ENCODE measurements around the gene PLSCR1. TPM values are rescaled to one million over a fixed set of nuclear protein-coding genes. Genes with fewer than 3 reads are reported as not detected.

PLSCR1 gene
- total RNA-seq, 1 experiment from 2014 or later = 52.7 TPM

DNA sequence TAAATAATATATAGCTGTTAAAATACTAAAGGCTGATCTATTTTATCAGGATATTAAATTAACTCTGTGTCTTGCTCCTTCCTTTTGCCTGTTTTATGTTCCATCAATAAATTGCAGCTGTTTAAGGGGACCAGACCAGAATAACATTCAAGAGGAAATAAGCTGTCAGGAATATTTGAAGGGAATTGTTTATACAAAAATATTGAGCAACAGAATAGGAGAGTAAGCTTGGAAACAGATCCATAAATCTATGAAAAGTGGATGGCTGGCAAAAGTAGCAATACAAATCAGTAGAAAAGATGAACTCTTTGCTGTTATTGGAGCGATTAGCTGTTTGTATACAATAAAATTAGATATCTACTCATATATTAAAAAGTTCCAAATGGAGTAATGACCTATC is 38.9 kb downstream of the PLSCR1 start:
- H3K27ac ChIP-seq (ENCODE audit: low read length) = peak overlapping the region; percentile 15; the same call in 1 of the 2 replicates
- H3K4me1 ChIP-seq (ENCODE audit: control insufficient read depth, insufficient read depth, low read length) = peaks cover 7% of the 10 kb centered on the region; the same call in 1 of the 2 replicates
- BruUV-seq (replicated peaks) = no TSS peak
- no peaks in the 10 kb centered on the region for H3K27me3 ChIP-seq (ENCODE audit: control insufficient read depth, insufficient read depth, low read length)
- in situ Hi-C loops (cut with HindIII; ENCODE audit: low pct_unique_long_range_greater_than_20kb, low sequenced_read_pairs) = no loop called here
- no peaks in the 10 kb centered on the region for H3K36me3 ChIP-seq (ENCODE audit: control insufficient read depth, insufficient read depth, low read length)
- TF ChIP-seq SIN3A (IDR thresholded peaks at IDR 0.05; ENCODE audit: borderline replicate concordance, insufficient read depth, low read depth, low read length) = no peak
- no peak for TF ChIP-seq POLR2AphosphoS5 (IDR thresholded peaks at IDR 0.05; ENCODE audit: low read depth, low read length)
- TF ChIP-seq, protein P1, sequence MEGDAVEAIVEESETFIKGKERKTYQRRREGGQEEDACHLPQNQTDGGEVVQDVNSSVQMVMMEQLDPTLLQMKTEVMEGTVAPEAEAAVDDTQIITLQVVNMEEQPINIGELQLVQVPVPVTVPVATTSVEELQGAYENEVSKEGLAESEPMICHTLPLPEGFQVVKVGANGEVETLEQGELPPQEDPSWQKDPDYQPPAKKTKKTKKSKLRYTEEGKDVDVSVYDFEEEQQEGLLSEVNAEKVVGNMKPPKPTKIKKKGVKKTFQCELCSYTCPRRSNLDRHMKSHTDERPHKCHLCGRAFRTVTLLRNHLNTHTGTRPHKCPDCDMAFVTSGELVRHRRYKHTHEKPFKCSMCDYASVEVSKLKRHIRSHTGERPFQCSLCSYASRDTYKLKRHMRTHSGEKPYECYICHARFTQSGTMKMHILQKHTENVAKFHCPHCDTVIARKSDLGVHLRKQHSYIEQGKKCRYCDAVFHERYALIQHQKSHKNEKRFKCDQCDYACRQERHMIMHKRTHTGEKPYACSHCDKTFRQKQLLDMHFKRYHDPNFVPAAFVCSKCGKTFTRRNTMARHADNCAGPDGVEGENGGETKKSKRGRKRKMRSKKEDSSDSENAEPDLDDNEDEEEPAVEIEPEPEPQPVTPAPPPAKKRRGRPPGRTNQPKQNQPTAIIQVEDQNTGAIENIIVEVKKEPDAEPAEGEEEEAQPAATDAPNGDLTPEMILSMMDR (IDR thresholded peaks at IDR 0.05) = no peak
- TF ChIP-seq, protein P2, sequence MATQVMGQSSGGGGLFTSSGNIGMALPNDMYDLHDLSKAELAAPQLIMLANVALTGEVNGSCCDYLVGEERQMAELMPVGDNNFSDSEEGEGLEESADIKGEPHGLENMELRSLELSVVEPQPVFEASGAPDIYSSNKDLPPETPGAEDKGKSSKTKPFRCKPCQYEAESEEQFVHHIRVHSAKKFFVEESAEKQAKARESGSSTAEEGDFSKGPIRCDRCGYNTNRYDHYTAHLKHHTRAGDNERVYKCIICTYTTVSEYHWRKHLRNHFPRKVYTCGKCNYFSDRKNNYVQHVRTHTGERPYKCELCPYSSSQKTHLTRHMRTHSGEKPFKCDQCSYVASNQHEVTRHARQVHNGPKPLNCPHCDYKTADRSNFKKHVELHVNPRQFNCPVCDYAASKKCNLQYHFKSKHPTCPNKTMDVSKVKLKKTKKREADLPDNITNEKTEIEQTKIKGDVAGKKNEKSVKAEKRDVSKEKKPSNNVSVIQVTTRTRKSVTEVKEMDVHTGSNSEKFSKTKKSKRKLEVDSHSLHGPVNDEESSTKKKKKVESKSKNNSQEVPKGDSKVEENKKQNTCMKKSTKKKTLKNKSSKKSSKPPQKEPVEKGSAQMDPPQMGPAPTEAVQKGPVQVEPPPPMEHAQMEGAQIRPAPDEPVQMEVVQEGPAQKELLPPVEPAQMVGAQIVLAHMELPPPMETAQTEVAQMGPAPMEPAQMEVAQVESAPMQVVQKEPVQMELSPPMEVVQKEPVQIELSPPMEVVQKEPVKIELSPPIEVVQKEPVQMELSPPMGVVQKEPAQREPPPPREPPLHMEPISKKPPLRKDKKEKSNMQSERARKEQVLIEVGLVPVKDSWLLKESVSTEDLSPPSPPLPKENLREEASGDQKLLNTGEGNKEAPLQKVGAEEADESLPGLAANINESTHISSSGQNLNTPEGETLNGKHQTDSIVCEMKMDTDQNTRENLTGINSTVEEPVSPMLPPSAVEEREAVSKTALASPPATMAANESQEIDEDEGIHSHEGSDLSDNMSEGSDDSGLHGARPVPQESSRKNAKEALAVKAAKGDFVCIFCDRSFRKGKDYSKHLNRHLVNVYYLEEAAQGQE (IDR thresholded peaks at IDR 0.05; ENCODE audit: insufficient read depth in 1 of 2, low read depth in 2 of 2, low read length in 1 of 2) = no peak
- TF ChIP-seq TCF7L2 (IDR thresholded peaks at IDR 0.05; ENCODE audit: low read depth, low read length) = no peak
- ChIA-PET CTCF (no interaction called here), POLR2A (interaction anchor here (0.7 kb wide), 1 partner anchor 134 kb away, joined by 3 read pairs; no protein-coding TSS in a partner anchor)
- no peaks in the 10 kb centered on the region for H3K9me3 ChIP-seq (ENCODE audit: control insufficient read depth, insufficient read depth, low read depth, low read length)
- DNase-seq (ENCODE audit: low read depth, low spot score) (no peak), ATAC-seq (no peak)
- no peak overlapping the region for H3K4me3 ChIP-seq (ENCODE audit: low read depth in 2 of 2, low read length in 2 of 2)
- intact Hi-C loops (cut with micrococcal nuclease; ENCODE audit: unreplicated experiment) = no loop called here

DNA sequence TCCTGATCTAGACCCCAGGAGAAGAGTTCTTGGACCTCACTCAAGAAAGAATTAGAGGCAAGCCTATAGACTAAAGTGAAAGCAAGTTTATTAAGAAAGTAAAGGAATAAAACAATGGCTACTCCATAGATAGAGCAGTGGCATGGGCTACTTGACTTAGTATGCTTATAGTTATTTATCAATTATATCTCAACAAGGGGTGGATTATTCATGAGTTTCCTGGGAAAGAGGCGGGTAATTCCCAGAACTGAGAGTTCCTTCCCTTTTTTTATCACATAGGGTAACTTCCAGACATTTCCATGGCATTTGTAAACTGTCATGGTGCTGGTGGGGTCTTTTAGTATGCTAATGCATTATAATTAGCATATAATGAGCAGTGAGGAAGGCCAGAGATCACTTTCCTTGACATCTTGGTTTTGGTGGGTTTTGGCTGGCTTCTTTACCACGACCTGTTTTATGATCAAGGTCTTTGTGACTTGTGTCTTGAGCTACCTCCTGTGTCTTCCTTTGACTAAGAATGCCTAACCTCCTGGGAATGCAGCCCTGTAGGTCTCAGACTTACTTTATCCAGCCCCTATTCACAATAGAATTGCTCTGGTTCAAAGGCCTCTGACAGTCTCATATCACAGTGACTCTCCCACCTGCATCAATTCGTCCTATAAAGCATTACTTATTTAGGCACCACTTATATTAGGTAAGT is 39.8 kb downstream of the PLSCR1 start:
- H3K4me1 ChIP-seq (ENCODE audit: control insufficient read depth, insufficient read depth, low read length) = peaks cover 7% of the 10 kb centered on the region; the same call in 1 of the 2 replicates

More for the DNA sequence above, 39.8 kb downstream of the PLSCR1 start:
- intact Hi-C loops (cut with micrococcal nuclease; ENCODE audit: unreplicated experiment) = no loop called here
- no peaks in the 10 kb centered on the region for H3K36me3 ChIP-seq (ENCODE audit: control insufficient read depth, insufficient read depth, low read length)
- ChIA-PET CTCF (no interaction called here), POLR2A (no interaction called here)
- in situ Hi-C loops (cut with HindIII; ENCODE audit: low pct_unique_long_range_greater_than_20kb, low sequenced_read_pairs) = no loop called here
- BruUV-seq (replicated peaks) = no TSS peak
- DNase-seq (ENCODE audit: low read depth, low spot score) = no peak
- H3K27me3 ChIP-seq (ENCODE audit: control insufficient read depth, insufficient read depth, low read length) = no peaks in the 10 kb centered on the region
- no peak overlapping the region for H3K4me3 ChIP-seq (ENCODE audit: low read depth in 2 of 2, low read length in 2 of 2)
- no peak for ATAC-seq
- H3K27ac ChIP-seq (ENCODE audit: low read length) = no peak overlapping the region; the same call in 1 of the 2 replicates
- no peaks in the 10 kb centered on the region for H3K9me3 ChIP-seq (ENCODE audit: control insufficient read depth, insufficient read depth, low read depth, low read length)
- TF ChIP-seq, protein P2 (IDR thresholded peaks at IDR 0.05; ENCODE audit: insufficient read depth in 1 of 2, low read depth in 2 of 2, low read length in 1 of 2) = no peak
- TF ChIP-seq SIN3A (IDR thresholded peaks at IDR 0.05; ENCODE audit: borderline replicate concordance, insufficient read depth, low read depth, low read length) = no peak
- no peak for TF ChIP-seq POLR2AphosphoS5 (IDR thresholded peaks at IDR 0.05; ENCODE audit: low read depth, low read length)
- TF ChIP-seq, protein P1 (IDR thresholded peaks at IDR 0.05) = no peak
- TF ChIP-seq TCF7L2 (IDR thresholded peaks at IDR 0.05; ENCODE audit: low read depth, low read length) = no peak
